OCI-M2 (cell line): ENCODE data around the gene EEF2KMT.
"Not testable (repeated sequence)": the region's sequence is repeated elsewhere in the genome, so short reads cannot be mapped to it uniquely, and the experiment has no call there.

Source experiments
- DNase-seq: peaks from one replicate; lab custom pipeline; 2025; ENCODE audit not compliant: unreplicated experiment; lab: John Stamatoyannopoulos, UW

The EEF2KMT gene

DNA sequence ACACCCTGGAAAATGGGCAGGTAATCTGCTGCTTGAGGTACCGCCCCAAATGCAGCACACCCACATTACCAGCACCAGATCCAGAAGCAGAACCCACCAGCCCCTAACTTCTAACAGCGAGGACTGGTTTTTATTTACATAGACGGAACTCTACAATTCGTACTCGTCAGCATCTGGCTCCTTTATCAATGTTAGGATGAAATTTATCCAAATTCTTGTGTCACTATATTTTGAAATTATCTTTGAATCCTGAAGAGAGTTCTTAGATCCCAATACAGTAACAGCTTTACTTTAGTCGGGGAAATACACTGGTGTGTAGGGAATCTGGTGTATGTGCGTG, 26.3 kb downstream of the EEF2KMT start:
- no peak for DNase-seq

DNA sequence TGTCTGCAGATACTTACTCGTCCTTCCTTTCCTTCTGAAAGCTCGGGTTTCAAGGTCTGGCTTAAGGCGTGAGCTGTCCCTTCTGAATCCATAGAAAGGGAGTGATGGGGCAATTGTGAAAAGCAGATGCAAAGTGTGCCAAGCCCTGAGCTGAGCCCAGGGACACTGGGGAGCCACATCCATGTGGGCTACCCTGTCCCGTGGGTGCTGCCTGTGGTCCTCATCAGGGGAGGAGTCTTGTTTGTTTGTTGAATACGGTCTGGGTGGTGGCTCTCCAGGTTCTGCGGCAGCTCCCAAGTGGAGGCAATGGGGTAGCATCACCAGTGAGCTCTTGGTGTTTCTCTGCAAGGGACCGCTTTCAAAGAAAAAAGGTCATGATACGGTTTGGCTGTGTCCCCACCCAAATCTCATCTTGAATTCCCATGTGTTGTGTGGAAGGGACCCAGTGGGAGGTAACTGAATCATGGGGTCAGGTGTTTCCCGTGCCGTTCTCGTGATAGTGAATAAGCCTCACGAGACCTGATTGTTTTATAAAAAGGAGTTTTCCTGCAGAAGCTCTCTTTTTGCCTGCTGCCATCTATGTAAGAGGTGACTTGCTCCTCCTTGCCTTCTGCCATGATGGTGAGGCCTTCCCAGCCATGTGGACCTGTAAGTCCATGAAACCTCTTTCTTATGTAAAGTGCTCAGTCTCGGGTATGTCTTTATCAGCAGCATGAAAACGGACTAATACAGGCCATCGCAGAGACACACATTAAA, 27.0 kb downstream of the EEF2KMT start:
- DNase-seq = no peak

DNA sequence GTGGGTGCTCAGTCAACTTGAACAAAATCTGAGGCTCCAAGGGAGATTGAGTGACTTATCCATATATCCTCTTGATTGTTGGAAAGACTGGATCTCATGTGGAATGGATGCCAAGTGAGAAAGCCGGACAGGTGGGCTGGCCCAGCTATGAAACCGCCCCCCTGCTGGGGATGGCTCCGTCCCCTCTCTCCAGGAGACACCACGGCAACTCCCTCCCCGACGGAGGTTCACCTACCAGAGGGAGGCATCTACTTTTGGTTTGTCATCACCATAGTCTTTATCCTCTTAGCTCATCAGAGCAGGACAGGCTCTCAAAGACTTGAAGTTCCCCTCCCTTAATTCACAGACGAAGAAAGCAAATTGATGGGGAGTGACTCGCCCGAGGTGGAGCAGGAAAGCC, 27.7 kb downstream of the EEF2KMT start:
- no peak for DNase-seq

DNA sequence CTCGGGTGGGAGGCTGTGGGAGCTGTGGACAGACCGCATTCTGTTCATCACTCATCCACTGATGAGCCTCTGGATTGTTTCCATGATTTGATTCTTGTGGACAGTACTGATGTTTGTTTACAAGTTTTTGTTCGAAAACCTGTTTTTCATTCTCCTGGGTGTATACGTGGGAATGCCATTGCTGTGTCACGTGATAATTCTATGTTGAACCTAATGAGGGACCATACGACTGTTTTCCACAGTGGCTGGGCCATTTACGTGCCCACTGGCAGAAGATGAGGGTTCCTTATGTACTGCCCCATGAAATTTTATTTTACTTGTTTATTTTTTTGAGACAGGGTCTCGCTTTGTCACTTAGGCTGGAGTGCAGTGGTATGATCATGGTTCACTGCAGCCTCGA, 28.5 kb downstream of the EEF2KMT start:
- DNase-seq = no peak

DNA sequence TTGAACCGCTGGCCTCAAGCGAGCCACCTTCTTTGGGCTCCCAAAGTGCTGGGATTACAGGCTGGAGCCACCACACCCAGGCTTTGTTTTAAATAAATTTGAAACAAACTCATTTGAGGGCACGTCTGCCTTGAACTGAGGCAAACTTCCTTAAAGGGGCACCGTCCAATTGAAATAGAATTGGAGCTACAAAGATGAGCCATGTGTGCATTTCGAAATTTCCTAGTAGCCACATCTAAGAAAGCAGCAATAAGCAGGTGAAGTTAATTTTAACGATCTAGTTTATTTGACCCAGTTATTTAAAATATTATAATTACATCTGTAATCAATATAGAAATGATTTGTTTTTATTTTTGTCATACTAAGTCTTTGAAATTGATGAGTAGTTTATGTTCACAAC, 31.1 kb downstream of the EEF2KMT start:
- DNase-seq = no peak

DNA sequence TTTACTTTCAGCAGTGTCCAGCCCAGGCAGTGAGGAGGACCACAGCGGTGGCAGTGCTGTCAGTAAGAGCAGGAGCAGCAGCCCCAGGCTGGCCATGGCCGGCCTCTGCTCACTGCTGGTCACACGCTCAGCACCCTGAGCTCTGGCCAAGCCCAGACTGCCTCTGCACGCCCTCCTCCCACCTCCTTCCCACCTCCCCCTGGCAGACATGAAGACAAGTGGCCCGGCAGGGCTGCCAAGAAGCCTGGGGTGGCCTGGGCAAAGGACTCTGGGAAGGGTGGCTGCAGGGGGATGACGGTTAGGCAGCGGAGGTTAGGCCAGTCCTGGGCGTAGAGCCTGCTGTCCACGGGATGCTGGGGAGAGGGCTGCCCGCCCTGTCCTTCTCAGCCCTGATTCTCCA, 31.8 kb downstream of the EEF2KMT start, which contains the start of gene C16orf89:
TSS of gene C16orf89 (minus strand) at position 144 of the 400 bp plus-strand sequence. CDS start at position 96, 48 bp downstream.
- no peak for DNase-seq

DNA sequence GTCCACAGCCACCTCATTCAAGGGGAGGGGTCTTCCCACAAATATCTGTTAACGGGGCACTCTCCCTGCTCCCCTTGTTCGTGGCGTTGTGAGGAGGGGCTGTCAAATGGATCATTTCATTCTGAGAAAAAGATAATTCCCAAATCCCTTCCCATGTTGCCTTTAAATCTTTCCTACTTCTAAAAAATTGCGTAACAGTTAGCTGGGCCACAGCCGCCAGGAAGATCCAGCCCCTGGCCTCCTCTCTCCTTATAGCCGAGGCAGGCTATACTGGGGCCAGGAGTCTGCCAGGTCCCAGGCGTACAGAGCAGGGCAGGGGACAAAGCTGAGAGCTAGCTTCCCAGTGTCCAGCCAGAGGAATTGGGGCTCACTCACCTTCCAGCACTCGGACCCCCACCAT, 32.3 kb downstream of the EEF2KMT start:
- DNase-seq = no peak

DNA sequence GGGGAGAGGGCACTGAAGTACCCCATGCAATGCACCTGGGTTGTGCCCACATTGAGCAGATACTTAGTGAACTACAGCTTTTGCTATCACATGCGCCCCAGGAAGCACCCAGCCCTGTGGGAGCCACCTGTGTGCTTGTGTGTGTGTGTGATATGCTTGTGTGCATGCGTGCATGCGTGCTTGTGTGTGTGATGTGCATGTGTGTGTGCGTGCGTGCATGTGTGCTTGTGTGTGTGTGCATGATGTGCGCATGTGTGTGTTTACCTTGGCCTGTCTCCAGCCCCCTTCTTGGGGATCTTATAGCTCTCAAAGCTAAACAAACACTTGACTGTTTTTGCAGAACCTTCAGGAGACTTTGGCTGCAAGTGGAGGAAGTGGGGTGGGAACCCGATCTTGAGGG, 32.7 kb downstream of the EEF2KMT start:
- DNase-seq = no peak

DNA sequence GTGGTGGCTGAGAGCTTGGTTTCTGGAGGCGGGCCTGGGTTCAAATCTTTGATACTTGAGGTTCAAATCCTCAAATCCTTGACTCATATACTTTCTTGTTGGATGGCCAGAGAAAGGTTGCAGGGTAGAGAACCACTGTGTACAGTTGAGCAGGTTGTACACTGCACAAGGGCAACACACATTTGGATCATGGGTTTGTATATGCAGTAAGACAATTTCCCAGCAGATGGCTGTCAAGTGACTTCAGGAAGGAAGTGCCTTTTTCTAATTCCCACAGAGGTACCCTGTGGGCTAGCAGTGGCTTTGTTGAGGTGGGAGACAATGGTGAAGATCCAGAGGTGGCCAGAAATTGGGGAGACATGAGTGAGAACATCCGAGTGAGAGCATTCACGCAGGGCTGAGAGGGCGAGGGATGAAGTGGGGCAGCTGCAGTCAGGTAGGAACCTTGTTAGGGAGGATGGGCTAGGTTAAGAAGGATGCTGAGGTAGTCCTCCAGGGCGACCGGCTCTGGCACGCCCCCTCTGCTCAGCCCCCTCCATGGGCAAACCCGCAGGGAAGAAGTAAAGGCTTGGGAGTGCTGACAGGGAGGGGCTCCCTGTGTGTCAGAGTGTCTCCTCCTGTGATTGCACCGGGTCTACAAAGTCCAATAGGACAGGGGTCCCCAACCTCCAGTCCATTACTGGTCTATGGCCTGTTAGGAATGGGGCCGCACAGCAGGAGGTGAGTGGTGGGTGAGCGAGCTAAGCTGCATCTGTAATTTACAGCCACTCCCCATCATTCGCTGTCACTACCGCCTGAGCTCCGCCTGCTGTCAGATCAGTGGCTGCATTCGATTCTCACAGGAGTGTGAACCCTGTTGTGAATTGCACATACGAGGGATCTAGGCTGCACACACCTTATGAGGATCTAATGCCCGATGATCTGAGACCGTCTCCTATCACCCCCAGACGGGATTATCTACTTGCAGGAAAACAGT, 34.5 kb downstream of the EEF2KMT start:
- DNase-seq = no peak

DNA sequence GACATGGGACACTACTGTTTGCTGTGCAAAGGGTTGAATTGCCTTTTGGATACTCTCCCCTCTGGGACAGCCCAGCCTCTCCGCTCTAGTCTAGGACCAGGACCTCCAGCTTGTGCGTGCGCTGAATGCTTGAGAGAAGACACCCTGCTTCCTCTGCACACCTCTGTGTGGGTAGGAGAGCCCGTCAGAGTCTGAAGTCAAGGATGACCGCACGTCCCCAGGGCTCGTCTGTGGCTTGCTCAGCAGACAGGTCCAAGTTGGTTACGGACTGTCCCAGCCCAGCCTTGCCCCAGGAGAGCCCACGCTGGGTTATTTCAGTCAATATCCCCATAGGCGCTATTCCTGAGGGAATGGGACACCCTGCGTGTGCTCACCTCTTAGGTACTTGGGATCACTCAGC, 35.5 kb downstream of the EEF2KMT start:
- no peak for DNase-seq

DNA sequence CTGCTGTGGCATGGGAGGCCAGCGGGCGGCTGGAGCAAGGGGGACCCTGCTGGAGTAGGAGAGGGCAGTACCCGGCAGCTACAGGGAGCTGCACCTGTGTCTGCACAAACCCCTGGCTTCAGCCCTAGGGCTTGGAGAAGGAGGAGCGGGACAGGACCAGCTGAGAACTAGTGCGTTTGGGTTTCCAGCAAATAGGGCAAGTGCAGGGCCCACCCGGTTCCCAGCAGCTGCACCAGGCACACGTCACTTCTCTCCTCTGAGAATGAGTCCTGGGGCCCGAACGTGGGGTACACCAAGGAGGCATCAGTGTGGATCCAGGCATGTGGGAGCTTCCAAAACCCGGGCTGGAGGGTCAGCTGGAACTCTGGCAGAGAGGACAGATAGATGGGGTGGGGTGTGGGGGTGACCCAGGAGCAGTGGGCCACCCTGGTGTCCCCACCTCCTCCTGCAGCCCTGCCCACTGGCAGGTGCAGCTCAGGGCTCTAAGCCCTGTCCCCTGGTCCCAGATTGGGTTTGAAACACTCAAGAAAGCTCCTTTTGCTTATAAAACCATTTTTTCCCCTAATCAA, 37.4 kb downstream of the EEF2KMT start:
- no peak for DNase-seq

DNA sequence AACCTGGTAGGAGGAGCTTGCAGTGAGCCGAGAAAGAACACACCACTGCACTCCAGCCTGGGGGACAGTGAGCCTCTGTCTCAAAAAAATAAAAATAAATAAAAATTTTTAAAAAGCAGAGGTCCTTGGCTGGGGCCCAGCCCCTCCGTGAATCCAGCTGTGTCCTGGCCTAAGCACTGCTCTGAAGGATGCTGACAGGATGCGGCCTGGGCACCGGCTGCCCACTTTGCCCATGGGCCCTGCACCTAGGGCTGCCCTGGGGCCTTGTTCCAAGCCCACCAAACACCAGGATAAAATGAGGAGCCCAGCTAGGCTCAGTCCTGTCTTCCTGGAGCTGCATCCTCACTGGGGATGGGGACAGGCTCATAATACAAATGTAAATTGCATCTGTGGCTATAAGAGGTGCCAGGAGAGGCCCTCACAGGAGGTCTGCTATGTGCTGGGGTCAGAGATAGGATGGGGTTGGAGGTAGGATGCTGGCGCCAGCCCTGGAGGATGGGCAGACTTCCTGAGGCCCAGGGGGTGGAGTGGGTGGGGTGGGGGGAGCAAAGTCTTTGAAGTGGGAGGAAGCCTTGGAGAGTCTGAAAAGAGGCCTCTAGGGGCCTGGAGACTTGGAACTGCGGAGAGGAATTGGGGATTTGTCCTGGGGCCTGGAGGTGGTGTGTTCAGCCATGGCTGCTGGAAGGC, 38.1 kb downstream of the EEF2KMT start:
- DNase-seq = no peak

DNA sequence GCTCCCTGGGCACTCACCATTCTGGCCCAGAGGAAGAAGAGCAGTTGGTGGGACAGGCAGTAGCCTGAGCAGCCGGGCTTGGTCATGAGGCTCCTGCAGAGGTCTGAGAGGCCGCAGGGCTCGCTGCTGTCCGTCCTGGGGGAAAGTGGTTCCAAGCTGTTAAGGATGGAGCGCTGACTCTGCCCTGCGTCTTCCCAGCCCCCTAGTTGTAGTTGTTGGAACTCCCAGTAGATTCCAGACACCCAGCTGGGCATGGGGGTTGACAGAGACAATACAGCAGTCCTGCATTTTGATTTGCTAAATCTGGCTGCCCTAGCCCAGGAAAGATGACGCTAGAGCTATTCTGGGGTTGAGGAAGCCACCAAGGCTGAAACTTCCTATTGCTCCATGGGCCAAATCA, 39.1 kb downstream of the EEF2KMT start:
- no peak for DNase-seq

DNA sequence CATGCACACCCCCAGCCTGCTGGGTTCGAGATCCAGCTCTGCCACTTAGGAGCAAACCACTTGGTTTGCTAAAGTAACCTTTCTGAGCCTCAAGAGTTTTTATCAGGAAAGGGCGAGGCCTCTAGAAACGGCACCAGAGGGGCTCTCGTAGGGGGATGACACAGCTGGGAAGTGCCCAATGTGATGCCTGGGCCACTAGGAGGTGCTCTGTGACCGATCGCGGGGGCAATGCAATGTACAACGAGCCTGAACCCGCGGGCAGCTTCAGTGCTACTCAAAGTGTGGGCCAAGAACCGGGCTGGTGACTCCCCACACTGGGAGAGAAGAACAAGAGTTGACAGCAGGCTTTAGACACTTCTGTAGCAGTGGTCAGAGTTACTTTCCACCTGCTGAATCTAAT, 41.2 kb downstream of the EEF2KMT start:
- DNase-seq = no peak

DNA sequence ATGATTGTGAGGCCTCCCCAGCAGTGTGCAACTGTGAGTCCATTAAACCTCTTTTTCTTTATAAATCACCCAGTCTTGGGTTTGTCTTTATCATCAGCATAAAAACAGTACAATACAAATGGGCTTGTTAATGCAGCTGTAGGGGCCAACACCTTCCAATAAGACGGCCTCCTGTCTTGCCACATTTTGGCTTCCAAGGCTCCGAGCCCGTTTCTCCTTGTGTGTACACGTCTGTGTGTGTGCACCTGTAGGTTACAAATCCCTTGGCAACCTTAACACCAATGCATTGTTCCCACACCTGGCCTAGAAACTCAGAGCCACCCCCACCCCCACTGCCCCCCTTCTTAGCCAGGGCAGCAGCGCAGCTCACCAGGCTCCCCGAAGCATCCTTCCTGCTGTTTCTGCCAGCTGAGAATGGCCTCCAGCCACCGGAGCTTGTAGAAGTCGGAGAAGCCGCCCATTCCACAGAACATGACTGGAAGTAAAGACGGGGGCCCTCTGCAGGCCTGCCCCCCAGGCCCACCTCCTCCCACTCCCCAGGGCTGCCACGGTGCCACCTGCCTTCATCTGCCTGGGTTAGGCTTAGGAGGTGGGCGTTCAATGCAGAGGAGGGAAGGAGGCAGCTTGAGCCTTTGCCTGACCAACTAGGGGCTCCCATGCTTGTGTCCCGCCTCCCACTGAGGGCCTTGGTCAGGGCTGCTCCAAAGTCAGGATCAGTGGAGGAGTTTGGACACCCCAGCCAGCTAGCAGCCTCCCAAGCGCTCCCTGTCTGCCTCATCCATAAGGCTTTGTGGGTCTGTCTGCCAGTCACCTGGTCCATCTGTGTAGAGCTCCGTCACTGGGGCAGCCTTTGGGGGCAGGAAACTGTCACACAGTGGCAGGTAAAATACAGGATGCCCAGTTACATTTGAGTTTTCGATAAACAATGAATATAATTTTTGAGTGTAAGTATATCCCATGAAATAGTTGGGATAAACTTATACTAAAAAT, 42.4 kb downstream of the EEF2KMT start:
- no peak for DNase-seq

DNA sequence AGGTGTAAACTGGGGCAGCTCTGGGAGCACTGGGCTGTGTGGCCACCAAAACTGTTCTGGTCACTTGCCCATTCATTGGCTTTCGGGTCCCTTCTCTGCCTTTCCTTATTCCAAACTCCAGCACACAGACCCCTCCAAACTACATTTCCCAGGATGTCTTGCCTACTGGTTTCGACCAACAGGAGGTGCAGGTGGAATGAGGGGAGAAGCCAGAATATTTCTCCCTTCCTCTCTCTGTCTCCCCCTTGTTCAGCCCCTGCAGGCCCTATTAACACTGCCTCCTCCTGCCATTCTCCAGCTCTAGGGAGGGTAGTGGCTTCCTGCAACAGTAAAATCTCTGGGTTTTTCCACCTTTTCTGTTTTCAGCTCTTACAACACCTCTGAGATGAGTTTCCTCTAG, 50.7 kb downstream of the EEF2KMT start:
- no peak for DNase-seq

DNA sequence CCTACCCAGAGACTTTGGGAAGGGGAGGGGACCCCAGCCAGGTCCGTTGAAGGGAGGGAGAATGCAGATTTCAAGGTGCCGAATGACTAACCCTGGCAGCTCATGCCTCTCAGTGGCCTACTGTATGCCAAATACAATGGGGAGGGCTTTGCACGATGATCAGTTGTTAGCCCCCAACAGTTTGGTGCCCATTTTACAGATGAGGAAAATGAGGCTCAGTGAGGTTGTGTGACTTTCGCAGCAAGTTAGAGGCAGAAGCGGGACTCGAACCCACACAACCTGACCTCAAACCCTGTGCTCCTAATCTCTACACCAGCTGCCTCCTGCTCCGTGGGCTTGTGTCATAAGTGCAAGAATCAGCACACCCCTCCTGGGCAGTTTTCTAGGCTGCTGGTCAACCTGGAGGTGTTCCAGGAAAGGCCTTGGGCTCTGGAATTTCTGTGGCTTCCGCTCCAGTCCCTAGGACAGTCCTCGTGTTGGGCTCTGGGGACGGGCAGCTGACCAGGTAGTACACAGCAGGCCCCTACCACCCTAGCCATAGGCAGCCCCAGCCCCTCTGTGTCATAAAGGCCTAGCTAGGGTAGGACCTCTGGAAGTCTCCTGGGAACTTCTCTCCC, 52.0 kb downstream of the EEF2KMT start:
- DNase-seq = no peak

DNA sequence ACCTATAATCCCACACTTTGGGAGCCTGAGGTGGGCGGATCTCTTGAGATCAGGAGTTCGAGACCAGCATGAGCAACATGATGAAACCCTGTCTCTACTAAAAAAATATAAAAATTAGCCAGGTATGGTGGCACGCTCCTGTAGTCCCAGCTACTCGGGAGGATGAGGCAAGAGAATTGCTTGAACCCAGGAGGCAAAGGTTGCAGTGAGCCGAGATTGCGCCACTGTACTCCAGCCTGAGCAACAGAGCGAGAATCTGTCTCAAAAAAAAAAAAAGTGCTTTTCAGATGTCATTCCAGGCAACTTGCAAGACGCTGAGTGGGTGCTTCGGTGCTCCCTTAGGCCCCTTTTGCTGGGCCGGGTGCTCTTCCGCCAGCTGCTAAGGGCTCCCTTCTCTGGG, 53.0 kb downstream of the EEF2KMT start:
- DNase-seq = not testable (repeated sequence)

DNA sequence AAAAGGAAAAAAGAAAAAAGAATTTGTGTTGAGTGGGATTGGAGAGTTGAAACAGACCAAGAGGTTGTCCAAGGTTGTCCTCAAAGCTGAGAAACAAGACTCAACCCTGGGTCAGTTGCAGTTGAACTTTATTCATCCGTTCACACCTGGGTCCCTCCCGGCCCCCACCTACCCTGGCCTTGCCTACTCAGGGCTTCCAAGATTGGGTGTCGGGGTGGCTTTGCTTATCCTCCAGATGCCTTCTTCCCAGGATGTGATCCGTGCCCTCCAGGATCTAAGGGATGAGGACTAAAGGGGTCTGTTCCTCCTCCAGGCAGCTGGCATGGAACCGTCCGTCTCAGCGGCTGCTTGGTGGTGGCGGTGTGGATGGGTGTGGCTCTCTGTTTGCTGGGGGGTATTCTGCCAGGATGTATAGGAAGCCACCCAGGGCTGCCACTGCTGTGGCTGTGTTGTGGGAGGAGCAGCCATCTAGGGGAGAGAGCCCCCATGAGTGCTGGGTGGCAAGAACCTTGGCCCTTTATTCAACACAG, 53.5 kb downstream of the EEF2KMT start:
- no peak for DNase-seq
